Lower lobe of right lung (tissue), 2 donors: ENCODE results near the gene DPT. TPM values are rescaled to one million over a fixed set of nuclear protein-coding genes. Genes with fewer than 3 reads are reported as not detected.

Experiments
- ATAC-seq, 2 donors: fragments of 200-7000 bp; cut with Tn5 transposase; one replicate each; pipeline ENCODE4 v1.9.1; 2020 to 2022; ENCODE audit warnings: mild to moderate bottlenecking in 2 of 2, moderate library complexity in 2 of 2
- DNase-seq: peaks from one replicate; pipeline ENCODE4 v3.0.0-alpha.2; 2020
- H3K27ac ChIP-seq: fragments of 200-600 bp; one replicate; pipeline ENCODE4 v1.8.0; 2022
- H3K27me3 ChIP-seq: fragments of 200-600 bp; one replicate; pipeline ENCODE4 v1.8.0; 2022; ENCODE audit warnings: low read depth
- H3K36me3 ChIP-seq: fragments of 200-600 bp; one replicate; pipeline ENCODE4 v1.8.0; 2022; ENCODE audit warnings: mild to moderate bottlenecking
- H3K4me1 ChIP-seq: fragments of 200-600 bp; one replicate; pipeline ENCODE4 v1.8.0; 2022
- H3K4me3 ChIP-seq: fragments of 200-600 bp; one replicate; pipeline ENCODE4 v1.8.0; 2022; ENCODE audit warnings: mild to moderate bottlenecking
- H3K9me3 ChIP-seq: fragments of 200-600 bp; one replicate; pipeline ENCODE4 v1.8.0; 2022
- intact Hi-C: fragments of 100-400 bp; cut with DNase I; formaldehyde crosslinking; loops from one replicate; pipeline ENCODE4 v1.11.0; 2022
- total RNA-seq: library from RNA; stranded (reverse); fragmentation: NEBNext Ultra II Directional; extraction: Animal tissue kit (Norgen Biotek cat#: 25700); gene quantifications from one replicate; pipeline ENCODE4 v1.2.1, GENCODE V29; 2021
- TF ChIP-seq, protein P1 (sequence below): fragments of 200-600 bp; IDR thresholded peaks from one replicate; pipeline ENCODE4 v1.8.0; 2022; ENCODE audit warnings: antibody characterized with exemption, mild to moderate bottlenecking
- donor health status: DM: no; HTN: yes; CAD: no; lungs with severe emphysema.

The DPT gene
- total RNA-seq, 1 donor from 2014 or later = 18.6 TPM

DNA sequence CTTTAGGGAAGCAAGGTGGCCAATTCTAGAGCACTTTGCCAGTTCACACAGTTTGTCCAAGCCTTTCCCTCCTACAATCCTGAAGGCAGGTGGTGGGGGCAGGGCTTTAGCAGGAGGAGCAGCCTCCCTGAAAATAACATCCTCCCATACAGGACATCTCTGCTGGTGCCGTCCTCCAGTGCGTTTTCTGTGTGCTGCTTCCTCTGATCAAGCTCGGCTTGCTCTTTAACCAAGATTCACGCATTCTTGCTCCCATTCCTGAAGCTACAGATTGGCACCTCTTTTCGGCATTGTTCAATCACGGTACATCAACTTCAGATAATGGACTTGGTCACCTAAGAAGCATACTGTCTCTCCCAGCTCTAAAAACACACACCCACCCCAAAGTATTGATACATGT is 7.5 kb upstream of the DPT start:
- Histone ChIP-seq H3K27ac (no peak overlapping the region), H3K4me3 (no peak overlapping the region), H3K4me1 (no peaks in the 10 kb centered on the region), H3K36me3 (no peaks in the 10 kb centered on the region), H3K27me3 (no peaks in the 10 kb centered on the region), H3K9me3 (no peaks in the 10 kb centered on the region)
- DNase-seq (no peak), ATAC-seq (no peak)
- intact Hi-C loops = no loop called here
- TF ChIP-seq, protein P1, sequence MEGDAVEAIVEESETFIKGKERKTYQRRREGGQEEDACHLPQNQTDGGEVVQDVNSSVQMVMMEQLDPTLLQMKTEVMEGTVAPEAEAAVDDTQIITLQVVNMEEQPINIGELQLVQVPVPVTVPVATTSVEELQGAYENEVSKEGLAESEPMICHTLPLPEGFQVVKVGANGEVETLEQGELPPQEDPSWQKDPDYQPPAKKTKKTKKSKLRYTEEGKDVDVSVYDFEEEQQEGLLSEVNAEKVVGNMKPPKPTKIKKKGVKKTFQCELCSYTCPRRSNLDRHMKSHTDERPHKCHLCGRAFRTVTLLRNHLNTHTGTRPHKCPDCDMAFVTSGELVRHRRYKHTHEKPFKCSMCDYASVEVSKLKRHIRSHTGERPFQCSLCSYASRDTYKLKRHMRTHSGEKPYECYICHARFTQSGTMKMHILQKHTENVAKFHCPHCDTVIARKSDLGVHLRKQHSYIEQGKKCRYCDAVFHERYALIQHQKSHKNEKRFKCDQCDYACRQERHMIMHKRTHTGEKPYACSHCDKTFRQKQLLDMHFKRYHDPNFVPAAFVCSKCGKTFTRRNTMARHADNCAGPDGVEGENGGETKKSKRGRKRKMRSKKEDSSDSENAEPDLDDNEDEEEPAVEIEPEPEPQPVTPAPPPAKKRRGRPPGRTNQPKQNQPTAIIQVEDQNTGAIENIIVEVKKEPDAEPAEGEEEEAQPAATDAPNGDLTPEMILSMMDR = no peak

DNA sequence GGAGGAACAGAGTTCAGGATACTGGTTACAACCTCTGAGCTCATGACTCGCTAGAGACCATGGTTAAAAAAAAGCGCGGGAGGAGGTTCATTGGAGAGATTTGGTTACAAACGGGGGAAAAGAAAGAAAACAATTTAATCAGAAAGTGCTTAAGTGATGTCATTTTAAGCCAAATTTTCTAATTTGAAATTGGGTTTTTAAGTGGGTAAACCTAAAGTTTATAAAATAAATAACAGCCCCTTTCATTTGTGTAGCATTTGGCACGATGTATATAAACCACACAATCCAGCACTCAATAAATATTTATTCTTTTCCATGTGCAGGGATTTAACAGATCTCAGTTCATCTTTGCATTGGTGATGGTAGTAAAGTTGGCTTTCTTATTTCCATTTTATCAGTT is 7.0 kb upstream of the DPT start:
- Histone ChIP-seq H3K27ac (no peak overlapping the region), H3K27me3 (no peaks in the 10 kb centered on the region), H3K4me3 (no peak overlapping the region), H3K36me3 (no peaks in the 10 kb centered on the region), H3K4me1 (no peaks in the 10 kb centered on the region), H3K9me3 (no peaks in the 10 kb centered on the region)
- no peak for DNase-seq
- ATAC-seq = no peak
- TF ChIP-seq, protein P1 = no peak
- intact Hi-C loops = no loop called here

DNA sequence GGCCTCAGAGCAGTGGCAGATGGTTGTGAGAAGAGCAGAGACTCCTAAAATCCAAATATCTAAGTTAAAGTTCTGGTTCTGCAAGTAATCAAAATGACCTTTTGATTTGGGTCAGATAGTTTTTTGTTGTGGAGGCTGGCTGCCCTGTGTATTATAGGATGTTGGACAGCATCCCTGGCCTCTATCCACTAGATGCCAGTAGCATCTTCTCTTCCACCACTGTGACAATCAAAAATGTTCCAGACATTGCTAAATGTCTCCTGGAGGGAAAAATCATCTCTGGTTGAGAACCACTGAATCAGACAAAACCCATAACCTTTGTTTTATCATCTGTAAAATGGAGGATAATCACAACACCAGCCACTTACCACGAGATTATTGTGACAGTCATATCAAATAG is 5.9 kb upstream of the DPT start:
- intact Hi-C loops = no loop called here
- H3K9me3 ChIP-seq = no peaks in the 10 kb centered on the region

DNA sequence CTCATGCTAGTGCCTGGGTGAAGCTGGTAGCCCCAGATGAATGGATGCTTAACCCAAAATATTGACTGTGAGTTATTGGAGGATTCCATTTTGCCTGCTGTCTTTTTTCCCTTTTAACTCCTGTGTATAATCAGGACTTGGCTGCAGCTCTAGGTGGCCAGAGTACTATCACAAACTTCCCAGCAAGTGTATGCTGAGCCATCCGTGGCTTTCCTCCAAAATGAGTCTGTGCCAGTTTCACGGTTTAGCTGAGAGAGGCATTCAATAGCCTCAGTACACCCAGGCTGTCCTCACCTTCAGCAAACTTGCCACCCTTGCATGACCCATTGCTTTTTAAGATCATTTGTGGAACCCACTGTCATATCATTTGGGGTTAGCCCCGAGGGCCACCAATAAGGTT is 5.3 kb upstream of the DPT start:
- TF ChIP-seq, protein P1 = no peak
- Histone ChIP-seq H3K27me3 (no peaks in the 10 kb centered on the region), H3K4me1 (no peaks in the 10 kb centered on the region), H3K4me3 (no peak overlapping the region), H3K9me3 (no peaks in the 10 kb centered on the region), H3K36me3 (no peaks in the 10 kb centered on the region), H3K27ac (no peak overlapping the region)
- DNase-seq = no peak
- intact Hi-C loops = no loop called here
- no peak for ATAC-seq

More for the DNA sequence above, 5.9 kb upstream of the DPT start:
- Histone ChIP-seq H3K4me3 (no peak overlapping the region), H3K4me1 (no peaks in the 10 kb centered on the region), H3K27ac (no peak overlapping the region), H3K27me3 (no peaks in the 10 kb centered on the region), H3K36me3 (no peaks in the 10 kb centered on the region)
- no peak for ATAC-seq
- DNase-seq = no peak
- TF ChIP-seq, protein P1 = no peak

DNA sequence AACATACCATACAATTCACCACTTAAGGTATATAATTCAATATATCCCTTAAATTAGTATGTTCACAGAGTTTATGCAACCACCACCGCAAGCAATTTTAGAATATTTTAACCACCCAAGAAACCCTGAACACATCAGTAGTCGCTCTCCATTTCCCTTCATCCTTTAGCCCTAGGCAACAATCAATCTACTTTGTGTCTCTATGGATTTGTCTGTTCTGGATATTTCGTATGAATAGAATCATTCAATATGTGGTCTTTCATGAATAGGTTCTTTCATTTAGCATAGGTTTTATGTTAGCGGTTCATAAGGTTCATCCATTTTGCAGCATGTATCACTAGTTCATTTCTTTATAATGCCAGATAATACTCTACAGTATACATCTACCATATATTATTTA is 4.2 kb upstream of the DPT start:
- H3K36me3 ChIP-seq = no peaks in the 10 kb centered on the region
- no peak for ATAC-seq
- H3K4me1 ChIP-seq = no peaks in the 10 kb centered on the region
- TF ChIP-seq, protein P1 = no peak
- no peak for DNase-seq
- H3K27me3 ChIP-seq = no peaks in the 10 kb centered on the region
- H3K4me3 ChIP-seq = no peak overlapping the region
- H3K9me3 ChIP-seq = no peaks in the 10 kb centered on the region
- intact Hi-C loops = no loop called here
- H3K27ac ChIP-seq = no peak overlapping the region

DNA sequence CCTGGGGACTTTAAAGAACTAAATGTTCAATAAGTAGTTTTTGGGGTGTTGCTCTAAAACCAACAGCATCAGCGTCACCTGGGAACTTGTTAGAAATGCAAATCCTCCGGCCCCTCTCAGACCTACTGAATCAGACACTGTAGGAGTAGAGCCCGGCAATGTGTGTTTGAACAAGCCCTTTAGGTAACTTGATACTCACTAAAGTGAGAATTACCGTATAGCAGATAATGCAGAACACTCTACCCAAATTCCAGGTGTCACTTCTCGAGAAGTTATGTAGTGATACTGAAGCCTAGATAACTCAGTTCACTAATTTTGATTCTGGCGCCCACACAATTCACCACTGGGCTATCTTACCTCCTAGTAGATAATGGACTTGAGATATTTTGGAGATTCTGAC is 3.7 kb upstream of the DPT start:
- intact Hi-C loops = no loop called here
- DNase-seq = no peak
- H3K4me1 ChIP-seq = no peaks in the 10 kb centered on the region

More for the DNA sequence above, 3.7 kb upstream of the DPT start:
- no peaks in the 10 kb centered on the region for H3K9me3 ChIP-seq
- H3K27ac ChIP-seq = no peak overlapping the region
- H3K4me3 ChIP-seq = no peak overlapping the region
- no peaks in the 10 kb centered on the region for H3K36me3 ChIP-seq
- no peaks in the 10 kb centered on the region for H3K27me3 ChIP-seq
- TF ChIP-seq, protein P1 = no peak
- no peak for ATAC-seq
